Naive B cell (primary cell): ENCODE results near the gene MIR17HG. TPM values are rescaled to one million over a fixed set of nuclear protein-coding genes. Genes with fewer than 3 reads are reported as not detected.
"Not testable (repeated sequence)": the region's sequence is repeated elsewhere in the genome, so short reads cannot be mapped to it uniquely, and the experiment has no call there.

Source experiments
- ATAC-seq, 2 donors: fragments of 150-1000 bp; cut with Tn5 transposase; 2 replicates each; pipeline ENCODE4 v1.10.0; 2021; ENCODE audit warnings: low read depth in 2 of 2, mild to moderate bottlenecking in 2 of 2, moderate library complexity in 2 of 2
- DNase-seq: peaks from one replicate; pipeline ENCODE4 v3.0.0; 2022
- H3K27ac Mint-ChIP-seq, 6 donors: one replicate each; pipeline ENCODE4 v1.8.0; 2020 to 2022; ENCODE audit warnings: mild to moderate bottlenecking in 6 of 6, mixed read lengths in 6 of 6, moderate library complexity in 5 of 6, inconsistent platforms in 2 of 6
- H3K27me3 Mint-ChIP-seq, 3 donors: one replicate each; pipeline ENCODE4 v1.8.0; 2021 to 2022; ENCODE audit warnings: mixed read lengths in 3 of 3, mild to moderate bottlenecking in 1 of 3
- H3K36me3 Mint-ChIP-seq, 2 donors: one replicate each; pipeline ENCODE4 v1.8.0; 2020 to 2022; ENCODE audit warnings: mixed read lengths in 2 of 2, inconsistent platforms in 1 of 2, mild to moderate bottlenecking in 1 of 2
- H3K4me1 Mint-ChIP-seq, 3 donors: one replicate each; pipeline ENCODE4 v1.8.0; 2020 to 2022; ENCODE audit warnings: mixed read lengths in 3 of 3, inconsistent platforms in 1 of 3, mild to moderate bottlenecking in 1 of 3, moderate library complexity in 1 of 3
- H3K4me3 Mint-ChIP-seq, 8 donors: one replicate each; pipeline ENCODE4 v1.8.0; 2020 to 2022; ENCODE audit warnings: mild to moderate bottlenecking in 8 of 8, mixed read lengths in 8 of 8, moderate library complexity in 8 of 8, inconsistent platforms in 2 of 8
- H3K9me3 Mint-ChIP-seq, 7 donors: one replicate each; pipeline ENCODE4 v1.8.0; 2020 to 2022; ENCODE audit warnings: mixed read lengths in 7 of 7, mild to moderate bottlenecking in 5 of 7, inconsistent platforms in 2 of 7, moderate library complexity in 1 of 7
- polyA plus RNA-seq, 6 donors: library from polyadenylated mRNA; unstranded; fragments of 300-500 nt; fragmentation: Illumina TruSeq; gene quantifications; one replicate each; pipeline ENCODE4 v1.2.3, GENCODE V29; 2021; ENCODE audit warnings: low read depth in 6 of 6

Gene MIR17HG
- polyA plus RNA-seq, 6 donors from 2014 or later = 0.38 to 1.9 (median 1.5) TPM; not detected in 1

- ATAC-seq = no peak
- H3K27ac Mint-ChIP-seq = peak overlapping the region in 1 of 6 donors; percentile 74
- H3K4me1 Mint-ChIP-seq = no peaks in the 10 kb centered on the region
These were observed 27.5 kb upstream of the MIR17HG start for GRCh38 chr13:91319996-91320395.

GRCh38 chr13:91320990-91321389 is 26.5 kb upstream of the MIR17HG start:
- H3K9me3 Mint-ChIP-seq, H3K4me1 Mint-ChIP-seq, H3K36me3 Mint-ChIP-seq, ATAC-seq, DNase-seq, H3K27me3 Mint-ChIP-seq: not testable (repeated sequence)
- Mint-ChIP-seq H3K4me3 (peak overlapping the region in 1 of 8 donors; percentile 22), H3K27ac (peak overlapping the region in 1 of 6 donors; percentile 95)

More at GRCh38 chr13:91319996-91320395, 27.5 kb upstream of the MIR17HG start:
- H3K27me3 Mint-ChIP-seq = peaks cover 0 to 9% (median 4%) of the 10 kb centered on the region in 3 donors
- H3K9me3 Mint-ChIP-seq = no peaks in the 10 kb centered on the region
- H3K4me3 Mint-ChIP-seq = no peak overlapping the region
- no peak for DNase-seq
- H3K36me3 Mint-ChIP-seq = no peaks in the 10 kb centered on the region

GRCh38 chr13:91323349-91323748 is 24.1 kb upstream of the MIR17HG start:
- Mint-ChIP-seq H3K4me1 (no peaks in the 10 kb centered on the region), H3K36me3 (no peaks in the 10 kb centered on the region), H3K4me3 (no peak overlapping the region), H3K27ac (no peak overlapping the region), H3K9me3 (no peaks in the 10 kb centered on the region), H3K27me3 (peaks cover 0 to 10% (median 0%) of the 10 kb centered on the region in 3 donors)
- DNase-seq (no peak), ATAC-seq (no peak)

- H3K27ac Mint-ChIP-seq = no peak overlapping the region
- DNase-seq (no peak), ATAC-seq (no peak)
- H3K4me1 Mint-ChIP-seq = peaks cover 0 to under 1% (median 0%) of the 10 kb centered on the region in 3 donors
- H3K27me3 Mint-ChIP-seq = peaks cover 0 to 15% (median 0%) of the 10 kb centered on the region in 3 donors
- H3K4me3 Mint-ChIP-seq = no peak overlapping the region
- H3K36me3 Mint-ChIP-seq = no peaks in the 10 kb centered on the region
- H3K9me3 Mint-ChIP-seq = no peaks in the 10 kb centered on the region
These were observed 21.3 kb upstream of the MIR17HG start for GRCh38 chr13:91326146-91326545.

GRCh38 chr13:91328726-91329125 is 18.8 kb upstream of the MIR17HG start:
- DNase-seq = no peak
- Mint-ChIP-seq H3K9me3 (peaks cover 0 to 2% (median 0%) of the 10 kb centered on the region in 7 donors), H3K4me3 (no peak overlapping the region), H3K27ac (no peak overlapping the region), H3K4me1 (peaks cover 0 to 6% (median 0%) of the 10 kb centered on the region in 3 donors), H3K36me3 (no peaks in the 10 kb centered on the region), H3K27me3 (peaks cover 0 to 11% (median 0%) of the 10 kb centered on the region in 3 donors)
- ATAC-seq = no peak

- Mint-ChIP-seq H3K9me3 (peaks cover 0 to 2% (median 0%) of the 10 kb centered on the region in 7 donors), H3K36me3 (no peaks in the 10 kb centered on the region), H3K4me1 (peaks cover 0 to 6% (median 0%) of the 10 kb centered on the region in 3 donors), H3K27me3 (peaks cover 0 to 11% (median 0%) of the 10 kb centered on the region in 3 donors), H3K27ac (no peak overlapping the region), H3K4me3 (no peak overlapping the region)
- ATAC-seq (no peak), DNase-seq (no peak)
These were observed 17.8 kb upstream of the MIR17HG start for GRCh38 chr13:91329733-91330132.

- Mint-ChIP-seq H3K9me3 (peaks cover 0 to 2% (median 0%) of the 10 kb centered on the region in 7 donors), H3K27me3 (peaks cover 0 to 11% (median 0%) of the 10 kb centered on the region in 3 donors), H3K36me3 (no peaks in the 10 kb centered on the region), H3K4me3 (peak overlapping the region in 1 of 8 donors; percentile 4), H3K4me1 (peaks cover 0 to 6% (median 0%) of the 10 kb centered on the region in 3 donors), H3K27ac (no peak overlapping the region)
- DNase-seq = no peak
- ATAC-seq = no peak
These were observed 16.2 kb upstream of the MIR17HG start for GRCh38 chr13:91331047-91331915.

GRCh38 chr13:91346062-91346461 is 1.4 kb upstream of the MIR17HG start:
- no peak for ATAC-seq
- H3K27ac Mint-ChIP-seq = no peak overlapping the region

GRCh38 chr13:91346850-91347201 is 661 bp upstream of the MIR17HG start:
- H3K4me3 Mint-ChIP-seq = peak overlapping the region; percentile 95 to 99 (median 98)
- peaks cover 0 to 6% (median 1%) of the 10 kb centered on the region in 3 donors for H3K27me3 Mint-ChIP-seq
- peaks cover 0 to 7% of the 10 kb centered on the region in 2 donors for H3K36me3 Mint-ChIP-seq
- peaks cover 12 to 26% (median 22%) of the 10 kb centered on the region in 3 donors for H3K4me1 Mint-ChIP-seq
- H3K27ac Mint-ChIP-seq = peak overlapping the region; percentile 81 to 97 (median 93)
- H3K9me3 Mint-ChIP-seq = no peaks in the 10 kb centered on the region
- DNase-seq (no peak), ATAC-seq (peak; percentile 22 to 23)

More at GRCh38 chr13:91346062-91346461, 1.4 kb upstream of the MIR17HG start:
- Mint-ChIP-seq H3K4me3 (peak overlapping the region in 2 of 8 donors; percentile 96 to 99), H3K9me3 (no peaks in the 10 kb centered on the region), H3K4me1 (peaks cover 12 to 23% (median 22%) of the 10 kb centered on the region in 3 donors), H3K27me3 (peaks cover 0 to 10% (median 6%) of the 10 kb centered on the region in 3 donors), H3K36me3 (peaks cover 0 to 1% of the 10 kb centered on the region in 2 donors)
- no peak for DNase-seq

GRCh38 chr13:91347996-91348905 is 764 bp downstream of the MIR17HG start:
- Mint-ChIP-seq H3K4me3 (peak overlapping the region in 6 of 8 donors; percentile 51 to 99 (median 76)), H3K27ac (peak overlapping the region in 3 of 6 donors; percentile 24 to 85 (median 51)), H3K36me3 (peaks cover 0 to 8% of the 10 kb centered on the region in 2 donors), H3K27me3 (no peaks in the 10 kb centered on the region), H3K4me1 (peaks cover 12 to 26% (median 22%) of the 10 kb centered on the region in 3 donors), H3K9me3 (no peaks in the 10 kb centered on the region)
- DNase-seq (peak; percentile 80), ATAC-seq (peak; percentile 58 to 59)

- H3K9me3 Mint-ChIP-seq = no peaks in the 10 kb centered on the region
- peaks cover 12 to 26% (median 22%) of the 10 kb centered on the region in 3 donors for H3K4me1 Mint-ChIP-seq
- peak overlapping the region; percentile 85 to 97 (median 93) for H3K27ac Mint-ChIP-seq
- DNase-seq (peak; percentile 92), ATAC-seq (peak; percentile 59 to 61)
- H3K27me3 Mint-ChIP-seq = no peaks in the 10 kb centered on the region
- H3K4me3 Mint-ChIP-seq = peak overlapping the region; percentile 84 to 97 (median 94)
- peaks cover 0 to 16% of the 10 kb centered on the region in 2 donors for H3K36me3 Mint-ChIP-seq
These were observed 1.5 kb downstream of the MIR17HG start for GRCh38 chr13:91348906-91349435.

- Mint-ChIP-seq H3K4me3 (peak overlapping the region in 6 of 8 donors; percentile 29 to 93 (median 88)), H3K36me3 (peaks cover 0 to 17% of the 10 kb centered on the region in 2 donors), H3K27ac (peak overlapping the region in 2 of 6 donors; percentile 28 to 85), H3K9me3 (no peaks in the 10 kb centered on the region), H3K4me1 (peaks cover 12 to 26% (median 22%) of the 10 kb centered on the region in 3 donors), H3K27me3 (no peaks in the 10 kb centered on the region)
- ATAC-seq (no peak), DNase-seq (no peak)
These were observed 2.8 kb downstream of the MIR17HG start for GRCh38 chr13:91349992-91350911.
